ENCODE data around the gene CCDC183.

DNA sequence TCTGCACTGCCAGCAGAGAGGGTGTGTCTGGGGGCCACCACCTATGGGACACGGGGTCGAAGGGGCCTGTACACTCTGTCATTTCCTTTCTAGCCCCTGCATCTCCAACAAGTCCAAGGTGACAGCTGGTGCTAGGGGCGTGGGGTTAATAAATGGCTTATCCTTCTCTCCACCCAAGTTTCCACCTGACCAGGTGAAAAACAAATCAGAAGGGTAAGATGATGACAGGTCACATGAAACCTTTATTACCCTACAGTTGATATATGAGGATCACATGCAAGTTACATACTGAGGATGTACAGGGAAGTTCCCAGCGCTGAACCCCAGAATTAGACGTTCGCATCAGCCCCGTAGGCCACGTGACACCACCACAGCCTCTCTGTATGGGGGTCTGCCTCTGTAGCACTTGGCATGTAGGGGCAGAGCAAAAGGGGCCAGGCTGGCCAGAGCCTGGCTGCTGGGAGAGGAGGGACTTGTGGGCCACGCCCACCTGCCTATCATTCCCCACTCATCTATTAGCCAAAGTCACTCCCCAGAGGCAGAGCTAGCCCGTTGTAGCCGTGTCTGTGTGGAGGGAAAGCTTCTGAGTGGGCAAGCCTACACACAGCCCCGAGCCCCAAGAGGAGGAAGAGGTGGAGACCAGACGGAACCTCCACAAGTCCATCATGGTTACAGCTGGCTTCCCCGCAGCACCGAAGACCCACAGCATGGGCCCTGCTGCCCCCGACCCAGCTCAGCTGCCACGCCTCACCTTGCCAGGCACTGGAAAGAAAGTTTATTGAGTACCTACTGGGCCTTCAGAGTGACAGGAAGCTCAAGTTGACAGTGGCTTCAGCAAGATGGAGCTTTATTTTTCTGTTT is 2.8 kb upstream of the CCDC183 start:
- no peak for TF ChIP-seq EZH2phosphoT487 (IDR thresholded peaks at IDR 0.05; ENCODE audit: low read length)
- TF ChIP-seq EZH2 (optimal IDR thresholded peaks at IDR 0.05; ENCODE audit: low read depth, low read length): no peak
